Stomach (tissue), 9 donors: ENCODE measurements around the gene COBL. TPM values are rescaled to one million over a fixed set of nuclear protein-coding genes. Genes with fewer than 3 reads are reported as not detected.

Experiments
- DNase-seq, 2 donors: peaks; one replicate each; pipeline versions ENCODE4 v3.0.0 to v3.0.0-alpha.2; 2013 to 2019
- H3K27ac ChIP-seq, 5 donors: fragments of 200-600 bp in 4 of 5; sonication (generic) in 4 of 5; one replicate each; pipeline ENCODE4 v1.5.1; 2013 to 2019; ENCODE audit warnings: mild to moderate bottlenecking in 1 of 5, moderate library complexity in 1 of 5
- H3K27me3 ChIP-seq, 3 donors: fragments of 200-600 bp; sonication (generic); one replicate each; pipeline ENCODE4 v1.5.1; 2017 to 2019; ENCODE audit warnings: mixed run types in 1 of 3
- H3K36me3 ChIP-seq, 4 donors: fragments of 200-600 bp; sonication (generic); 1 replicate in 3 of 4; 2 replicates in 1 of 4; pipeline ENCODE4 v1.5.1; 2016 to 2019
- H3K4me1 ChIP-seq, 4 donors: fragments of 200-600 bp; sonication (generic); one replicate each; pipeline ENCODE4 v1.5.1; 2016 to 2019
- H3K4me3 ChIP-seq, 4 donors: fragments of 200-600 bp; sonication (generic) in 3 of 4; one replicate each; pipeline ENCODE4 v1.5.1; 2016 to 2019; ENCODE audit warnings: mild to moderate bottlenecking in 1 of 4
- H3K9me3 ChIP-seq, 4 donors: fragments of 200-600 bp; sonication (generic); one replicate each; pipeline ENCODE4 v1.5.1; 2016 to 2019
- EP300 ChIP-seq: sonication (generic); formaldehyde crosslinking; IDR thresholded peaks from one replicate; pipeline ENCODE4 v1.6.1; 2017; ENCODE audit warnings: antibody characterized with exemption
- POLR2A ChIP-seq, 4 donors: fragments of 450-650 bp; IDR thresholded peaks; one replicate each; pipeline ENCODE4 v1.6.1; 2016; ENCODE audit warnings: antibody characterized with exemption in 4 of 4, control low read depth in 2 of 4, mild to moderate bottlenecking in 1 of 4, moderate library complexity in 1 of 4
- POLR2AphosphoS5 ChIP-seq, 3 donors: sonication (generic); formaldehyde crosslinking; IDR thresholded peaks; one replicate each; pipeline ENCODE4 v1.6.1; 2016; ENCODE audit warnings: antibody characterized with exemption in 3 of 3
- WGBS, 5 donors: extraction: QIAGEN DNeasy Blood & Tissue Kit in 3 of 5; methylation state at CpG; one replicate each; pipeline versions ENCODE4 v1.1.5 to v1.1.7; 2013 to 2018; 5-methylcytosine and 5-hydroxymethylcytosine counted together
- intact Hi-C: fragments of 100-400 bp; cut with DNase I; formaldehyde crosslinking; loops from one replicate; pipeline ENCODE4 v1.15.1; 2023; ENCODE audit warnings: low total_unique reads
- polyA plus RNA-seq, 3 donors: library from polyadenylated mRNA; stranded (reverse); fragments of 200-250 nt; gene quantifications; one replicate each; pipeline ENCODE4 v1.2.3, GENCODE V29; 2013
- total RNA-seq, 5 donors: library from RNA; depleted of rRNA; stranded (reverse); fragments of >200 nt; gene quantifications; one replicate each; pipeline versions ENCODE4 v1.1.0 to v1.2.3, GENCODE V29; 2014 to 2016
- TF ChIP-seq, protein P1 (sequence below), 7 experiments: fragments of 450-650 bp in 4 of 7; fragments of 200-600 bp in 3 of 7; sonication (generic) in 3 of 7; IDR thresholded peaks; one replicate each; pipeline ENCODE4 v1.5.1; 2016 to 2019; ENCODE audit warnings: antibody characterized with exemption in 7 of 7, control low read depth in 2 of 7, mild to moderate bottlenecking in 1 of 7
- donor health status: healthy with polysubstance abuse.
- donor health status: Bipolar disorder and iron deficiency.
- donor health status: healthy.

COBL gene
- total and polyA plus RNA-seq, 8 donors, result 4.9 to 79.9 (median 16.0) TPM

GRCh38 chr7:51246258-51247245, 70.1 kb downstream of the COBL start:
- peak in 1 of 2 donors; percentile 47 for DNase-seq
- Histone ChIP-seq H3K4me1 (peaks cover 0 to 29% (median 8%) of the 10 kb centered on the region in 4 donors), H3K36me3 (no peaks in the 10 kb centered on the region), H3K27ac (no peak overlapping the region), H3K4me3 (no peak overlapping the region), H3K27me3 (no peaks in the 10 kb centered on the region), H3K9me3 (no peaks in the 10 kb centered on the region)
- 79 to 88% (median 81%) methylated on average over 10 to 12 of the region's 12 CpGs for WGBS, 5 donors
- intact Hi-C loops, result no loop called here
- TF ChIP-seq POLR2A (IDR thresholded peaks at IDR 0.05) (no peak), POLR2AphosphoS5 (IDR thresholded peaks at IDR 0.05) (no peak), EP300 (no peak)
- TF ChIP-seq, protein P1, sequence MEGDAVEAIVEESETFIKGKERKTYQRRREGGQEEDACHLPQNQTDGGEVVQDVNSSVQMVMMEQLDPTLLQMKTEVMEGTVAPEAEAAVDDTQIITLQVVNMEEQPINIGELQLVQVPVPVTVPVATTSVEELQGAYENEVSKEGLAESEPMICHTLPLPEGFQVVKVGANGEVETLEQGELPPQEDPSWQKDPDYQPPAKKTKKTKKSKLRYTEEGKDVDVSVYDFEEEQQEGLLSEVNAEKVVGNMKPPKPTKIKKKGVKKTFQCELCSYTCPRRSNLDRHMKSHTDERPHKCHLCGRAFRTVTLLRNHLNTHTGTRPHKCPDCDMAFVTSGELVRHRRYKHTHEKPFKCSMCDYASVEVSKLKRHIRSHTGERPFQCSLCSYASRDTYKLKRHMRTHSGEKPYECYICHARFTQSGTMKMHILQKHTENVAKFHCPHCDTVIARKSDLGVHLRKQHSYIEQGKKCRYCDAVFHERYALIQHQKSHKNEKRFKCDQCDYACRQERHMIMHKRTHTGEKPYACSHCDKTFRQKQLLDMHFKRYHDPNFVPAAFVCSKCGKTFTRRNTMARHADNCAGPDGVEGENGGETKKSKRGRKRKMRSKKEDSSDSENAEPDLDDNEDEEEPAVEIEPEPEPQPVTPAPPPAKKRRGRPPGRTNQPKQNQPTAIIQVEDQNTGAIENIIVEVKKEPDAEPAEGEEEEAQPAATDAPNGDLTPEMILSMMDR (IDR thresholded peaks at IDR 0.05), result no peak

DNA sequence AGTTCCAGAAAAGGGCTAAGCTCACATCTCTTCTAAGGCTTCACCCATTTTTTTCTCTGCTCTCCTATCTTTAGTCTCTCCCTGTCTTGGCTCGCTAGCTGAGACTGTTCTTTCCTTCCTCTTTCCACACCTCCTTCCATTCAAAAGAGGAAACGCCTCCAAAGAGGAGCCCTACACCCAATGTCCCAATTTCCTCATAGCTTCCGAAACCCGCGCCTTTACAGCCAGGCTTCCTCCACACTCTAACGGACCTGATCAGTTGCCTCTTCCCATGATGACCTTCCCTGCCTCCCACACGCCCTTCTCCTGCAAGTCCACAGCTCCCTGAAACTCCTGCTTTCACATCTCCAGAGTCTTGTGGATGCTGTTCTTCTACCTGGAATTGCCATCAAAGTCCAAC, 71.7 kb downstream of the COBL start:
- H3K9me3 ChIP-seq, result no peaks in the 10 kb centered on the region
- WGBS, 5 donors, result 79 to 87% (median 85%) methylated on average over 7 of the region's 7 CpGs
- H3K27me3 ChIP-seq, result no peaks in the 10 kb centered on the region
- no peaks in the 10 kb centered on the region for H3K36me3 ChIP-seq
- TF ChIP-seq POLR2A (IDR thresholded peaks at IDR 0.05), result no peak
- TF ChIP-seq, protein P1 (IDR thresholded peaks at IDR 0.05), result no peak
- TF ChIP-seq POLR2AphosphoS5 (IDR thresholded peaks at IDR 0.05), result no peak
- TF ChIP-seq EP300, result no peak
- DNase-seq, result no peak
- no peak overlapping the region for H3K27ac ChIP-seq
- no peak overlapping the region for H3K4me3 ChIP-seq
- H3K4me1 ChIP-seq, result peaks cover 0 to 23% (median 6%) of the 10 kb centered on the region in 4 donors
- intact Hi-C loops, result no loop called here

DNA sequence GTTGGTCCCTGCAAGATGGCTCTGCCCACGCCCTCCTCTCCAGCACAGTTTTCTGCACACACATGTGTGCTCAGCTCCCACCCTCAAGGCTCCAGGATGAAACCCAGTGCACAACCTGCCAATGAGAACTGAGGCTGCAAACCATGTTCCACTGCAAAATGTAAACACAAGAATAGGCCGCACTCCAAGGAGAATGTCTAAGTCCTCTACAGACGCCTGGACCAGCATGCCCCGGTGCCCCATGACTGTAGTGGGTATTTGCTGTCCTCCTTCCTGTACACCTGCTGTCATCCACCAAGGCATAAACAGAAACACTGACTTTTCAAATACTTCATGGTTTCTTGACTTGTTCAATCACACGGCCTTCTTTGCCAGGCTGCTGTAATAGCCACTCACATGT, 72.6 kb downstream of the COBL start:
- intact Hi-C loops, result no loop called here
- WGBS, 5 donors, result 48 to 78% (median 70%) methylated on average over 5 of the region's 5 CpGs
- Histone ChIP-seq H3K9me3 (no peaks in the 10 kb centered on the region), H3K27ac (no peak overlapping the region), H3K4me3 (no peak overlapping the region), H3K27me3 (no peaks in the 10 kb centered on the region), H3K36me3 (no peaks in the 10 kb centered on the region), H3K4me1 (peaks cover 0 to 23% (median 6%) of the 10 kb centered on the region in 4 donors)
- TF ChIP-seq POLR2A (IDR thresholded peaks at IDR 0.05) (no peak), EP300 (no peak), POLR2AphosphoS5 (IDR thresholded peaks at IDR 0.05) (no peak)
- TF ChIP-seq, protein P1 (IDR thresholded peaks at IDR 0.05), result no peak
- no peak for DNase-seq

- peaks cover 0 to 23% (median 6%) of the 10 kb centered on the region in 4 donors for H3K4me1 ChIP-seq
- no peaks in the 10 kb centered on the region for H3K9me3 ChIP-seq
- no peaks in the 10 kb centered on the region for H3K36me3 ChIP-seq
- 93 to 97% (median 96%) methylated on average over 10 of the region's 10 CpGs for WGBS, 5 donors
- no peak for TF ChIP-seq EP300
- TF ChIP-seq, protein P1 (IDR thresholded peaks at IDR 0.05), result no peak
- no peak for TF ChIP-seq POLR2AphosphoS5 (IDR thresholded peaks at IDR 0.05)
- TF ChIP-seq POLR2A (IDR thresholded peaks at IDR 0.05), result no peak
- H3K27ac ChIP-seq, result no peak overlapping the region
- no peaks in the 10 kb centered on the region for H3K27me3 ChIP-seq
- H3K4me3 ChIP-seq, result no peak overlapping the region
- intact Hi-C loops, result no loop called here
- DNase-seq, result no peak
These were observed 73.0 kb downstream of the COBL start for GRCh38 chr7:51243631-51244030.
